ENCODE measurements around the gene TRIM2. TPM values are rescaled to one million over a fixed set of nuclear protein-coding genes. Genes with fewer than 3 reads are reported as not detected.
"Not testable (repeated sequence)": the region's sequence is repeated elsewhere in the genome, so short reads cannot be mapped to it uniquely, and the experiment has no call there.

Gene TRIM2
- total RNA-seq, 1 donor from 2014 or later = 35.9 TPM

- no peaks in the 10 kb centered on the region for H3K27me3 ChIP-seq
- no peak for DNase-seq
- no peak overlapping the region for H3K27ac ChIP-seq
- H3K4me3 ChIP-seq = no peak overlapping the region
- no peak for ATAC-seq
- H3K4me1 ChIP-seq = no peaks in the 10 kb centered on the region
- no peaks in the 10 kb centered on the region for H3K9me3 ChIP-seq
- H3K36me3 ChIP-seq = no peaks in the 10 kb centered on the region
- intact Hi-C loops (cut with DNase I) = no loop called here
- TF ChIP-seq, protein P1, sequence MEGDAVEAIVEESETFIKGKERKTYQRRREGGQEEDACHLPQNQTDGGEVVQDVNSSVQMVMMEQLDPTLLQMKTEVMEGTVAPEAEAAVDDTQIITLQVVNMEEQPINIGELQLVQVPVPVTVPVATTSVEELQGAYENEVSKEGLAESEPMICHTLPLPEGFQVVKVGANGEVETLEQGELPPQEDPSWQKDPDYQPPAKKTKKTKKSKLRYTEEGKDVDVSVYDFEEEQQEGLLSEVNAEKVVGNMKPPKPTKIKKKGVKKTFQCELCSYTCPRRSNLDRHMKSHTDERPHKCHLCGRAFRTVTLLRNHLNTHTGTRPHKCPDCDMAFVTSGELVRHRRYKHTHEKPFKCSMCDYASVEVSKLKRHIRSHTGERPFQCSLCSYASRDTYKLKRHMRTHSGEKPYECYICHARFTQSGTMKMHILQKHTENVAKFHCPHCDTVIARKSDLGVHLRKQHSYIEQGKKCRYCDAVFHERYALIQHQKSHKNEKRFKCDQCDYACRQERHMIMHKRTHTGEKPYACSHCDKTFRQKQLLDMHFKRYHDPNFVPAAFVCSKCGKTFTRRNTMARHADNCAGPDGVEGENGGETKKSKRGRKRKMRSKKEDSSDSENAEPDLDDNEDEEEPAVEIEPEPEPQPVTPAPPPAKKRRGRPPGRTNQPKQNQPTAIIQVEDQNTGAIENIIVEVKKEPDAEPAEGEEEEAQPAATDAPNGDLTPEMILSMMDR (IDR thresholded peaks at IDR 0.05) = no peak
Observed at GRCh38 chr4:153160821-153161220, 43.4 kb upstream of the TRIM2 start.

GRCh38 chr4:153161226-153161963 lies 42.8 kb upstream of the TRIM2 start:
- intact Hi-C loops (cut with DNase I) = no loop called here
- Histone ChIP-seq H3K36me3 (no peaks in the 10 kb centered on the region), H3K27ac (no peak overlapping the region), H3K9me3 (no peaks in the 10 kb centered on the region), H3K4me3 (no peak overlapping the region), H3K4me1 (no peaks in the 10 kb centered on the region), H3K27me3 (no peaks in the 10 kb centered on the region)
- DNase-seq (no peak), ATAC-seq (no peak)
- TF ChIP-seq, protein P1 (IDR thresholded peaks at IDR 0.05) = no peak

DNA sequence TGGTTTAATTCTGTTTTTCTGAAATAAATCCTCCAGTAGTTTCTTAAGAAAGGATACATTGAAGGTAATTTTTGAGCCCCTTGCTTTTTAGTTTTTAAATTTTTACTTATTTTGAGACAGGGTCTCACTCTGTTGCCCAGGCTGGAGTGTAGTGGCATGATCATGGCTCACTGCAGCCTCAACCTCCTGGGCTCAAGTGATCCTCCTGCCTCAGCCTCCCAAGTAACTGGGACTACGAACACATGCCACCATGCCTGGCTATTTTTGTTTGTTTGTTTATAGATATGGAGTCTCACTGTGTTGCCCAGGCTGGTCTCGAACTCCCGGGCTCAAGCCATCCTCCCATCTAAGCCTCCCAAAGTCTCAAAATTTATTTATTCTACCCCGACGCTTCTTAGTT lies 39.0 kb upstream of the TRIM2 start:
- intact Hi-C loops (cut with DNase I); H3K4me1 ChIP-seq; ATAC-seq; H3K27ac ChIP-seq; H3K4me3 ChIP-seq; H3K27me3 ChIP-seq; H3K9me3 ChIP-seq; H3K36me3 ChIP-seq; DNase-seq: not testable (repeated sequence)

- H3K4me3 ChIP-seq = no peak overlapping the region
- no peaks in the 10 kb centered on the region for H3K9me3 ChIP-seq
- H3K36me3 ChIP-seq = no peaks in the 10 kb centered on the region
- DNase-seq (no peak), ATAC-seq (no peak)
- intact Hi-C loops (cut with DNase I) = no loop called here
- H3K27me3 ChIP-seq = peaks cover 6% of the 10 kb centered on the region
- no peaks in the 10 kb centered on the region for H3K4me1 ChIP-seq
- no peak overlapping the region for H3K27ac ChIP-seq
- TF ChIP-seq, protein P1 (IDR thresholded peaks at IDR 0.05) = no peak
Observed at GRCh38 chr4:153166716-153167501, 37.3 kb upstream of the TRIM2 start.

- H3K9me3 ChIP-seq = no peaks in the 10 kb centered on the region
- intact Hi-C loops (cut with DNase I) = no loop called here
- no peak for ATAC-seq
- no peaks in the 10 kb centered on the region for H3K36me3 ChIP-seq
- H3K27ac ChIP-seq = no peak overlapping the region
- TF ChIP-seq, protein P1 (IDR thresholded peaks at IDR 0.05) = no peak
- H3K27me3 ChIP-seq = peaks cover 6% of the 10 kb centered on the region
- no peak overlapping the region for H3K4me3 ChIP-seq
- H3K4me1 ChIP-seq = no peaks in the 10 kb centered on the region
- no peak for DNase-seq
Observed at GRCh38 chr4:153169776-153170175, 34.5 kb upstream of the TRIM2 start.

DNA sequence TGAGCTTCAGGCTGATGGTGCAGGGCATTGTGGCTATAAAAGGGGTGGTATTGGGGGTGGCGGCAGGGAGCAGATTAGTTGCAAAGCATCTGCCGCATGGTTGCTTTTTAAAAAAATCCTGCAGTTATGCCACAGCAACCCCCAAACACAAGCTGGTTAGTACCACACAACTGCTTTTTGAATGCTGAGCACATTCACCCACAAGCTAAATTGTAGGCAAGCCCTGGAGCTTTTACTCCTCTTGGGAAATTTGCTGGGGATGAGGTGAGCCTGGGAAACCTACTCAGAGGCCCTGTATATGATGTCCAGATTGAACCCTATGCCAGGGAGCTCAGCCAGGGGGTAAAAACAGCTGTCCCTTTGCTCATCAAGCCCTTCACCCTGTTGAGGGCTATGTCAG lies 33.8 kb upstream of the TRIM2 start:
- TF ChIP-seq, protein P1 (IDR thresholded peaks at IDR 0.05) = no peak
- DNase-seq (no peak), ATAC-seq (no peak)
- Histone ChIP-seq H3K4me1 (no peaks in the 10 kb centered on the region), H3K4me3 (no peak overlapping the region), H3K27me3 (peaks cover 6% of the 10 kb centered on the region), H3K9me3 (no peaks in the 10 kb centered on the region), H3K27ac (no peak overlapping the region), H3K36me3 (no peaks in the 10 kb centered on the region)
- intact Hi-C loops (cut with DNase I) = no loop called here

Data from upper lobe of right lung (tissue), 1 donor.